Activated CD4-positive, CD25-positive, alpha-beta regulatory T cell (primary cell): ENCODE results near the gene DQX1.

Source experiments
- DNase-seq, 4 experiments: peaks; one replicate each; lab custom pipeline; 2025; lab: John Stamatoyannopoulos, UW

The DQX1 gene

GRCh38 chr2:74510272-74510671 is 15.8 kb downstream of the DQX1 start:
- DNase-seq, result no peak

- DNase-seq, result peak in 1 of 4 experiments; percentile 10
These were observed 18.0 kb downstream of the DQX1 start for GRCh38 chr2:74507926-74508520.

- peak; percentile 94 to 97 (median 97) for DNase-seq
These were observed 18.7 kb downstream of the DQX1 start, which contains the start of gene PCGF1 for GRCh38 chr2:74507145-74507925. Gene PCGF1 (minus strand): TSS chr2:74507695. CDS start chr2:74507668, 27 bp downstream.

DNA sequence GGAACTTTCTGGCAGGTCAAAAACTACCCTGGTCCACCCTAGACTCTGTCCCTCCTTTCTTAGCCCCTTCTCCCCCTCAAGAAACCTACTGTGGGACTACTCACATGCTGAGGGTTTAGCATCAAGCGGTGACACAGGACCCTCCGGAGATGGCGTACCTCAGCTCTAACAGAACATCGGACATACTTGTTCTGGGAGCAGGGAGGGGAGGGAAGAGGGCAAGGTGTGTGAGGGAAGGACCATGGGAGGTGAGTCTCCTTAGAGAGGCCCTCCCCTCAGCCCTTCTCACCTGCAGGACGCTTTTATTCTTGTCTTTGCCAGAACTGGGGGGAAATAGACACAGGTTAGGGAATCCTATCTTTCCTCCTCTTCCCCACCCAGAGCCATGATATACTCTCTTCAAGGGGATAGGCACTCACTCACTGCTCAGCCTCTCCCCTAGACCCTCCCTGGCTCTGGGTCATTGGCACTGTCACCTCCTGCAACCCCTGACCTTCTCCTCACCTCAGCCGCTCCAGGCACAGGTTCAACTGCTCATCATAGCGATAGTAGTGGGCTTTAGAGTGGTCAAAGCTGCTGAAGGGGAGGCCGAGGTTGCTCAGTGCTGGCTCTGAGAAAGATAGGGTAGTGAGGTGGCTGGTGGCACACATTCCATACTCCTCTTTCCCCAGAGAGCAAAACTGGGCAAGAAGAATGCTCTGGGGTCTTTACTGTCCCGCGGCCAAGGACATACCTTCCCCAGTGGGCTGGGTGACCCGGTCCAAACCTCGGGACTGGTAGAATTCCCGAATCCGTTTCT is 20.4 kb downstream of the DQX1 start:
- DNase-seq, result no peak

- no peak for DNase-seq
These were observed 21.4 kb downstream of the DQX1 start for GRCh38 chr2:74504591-74504990.

DNA sequence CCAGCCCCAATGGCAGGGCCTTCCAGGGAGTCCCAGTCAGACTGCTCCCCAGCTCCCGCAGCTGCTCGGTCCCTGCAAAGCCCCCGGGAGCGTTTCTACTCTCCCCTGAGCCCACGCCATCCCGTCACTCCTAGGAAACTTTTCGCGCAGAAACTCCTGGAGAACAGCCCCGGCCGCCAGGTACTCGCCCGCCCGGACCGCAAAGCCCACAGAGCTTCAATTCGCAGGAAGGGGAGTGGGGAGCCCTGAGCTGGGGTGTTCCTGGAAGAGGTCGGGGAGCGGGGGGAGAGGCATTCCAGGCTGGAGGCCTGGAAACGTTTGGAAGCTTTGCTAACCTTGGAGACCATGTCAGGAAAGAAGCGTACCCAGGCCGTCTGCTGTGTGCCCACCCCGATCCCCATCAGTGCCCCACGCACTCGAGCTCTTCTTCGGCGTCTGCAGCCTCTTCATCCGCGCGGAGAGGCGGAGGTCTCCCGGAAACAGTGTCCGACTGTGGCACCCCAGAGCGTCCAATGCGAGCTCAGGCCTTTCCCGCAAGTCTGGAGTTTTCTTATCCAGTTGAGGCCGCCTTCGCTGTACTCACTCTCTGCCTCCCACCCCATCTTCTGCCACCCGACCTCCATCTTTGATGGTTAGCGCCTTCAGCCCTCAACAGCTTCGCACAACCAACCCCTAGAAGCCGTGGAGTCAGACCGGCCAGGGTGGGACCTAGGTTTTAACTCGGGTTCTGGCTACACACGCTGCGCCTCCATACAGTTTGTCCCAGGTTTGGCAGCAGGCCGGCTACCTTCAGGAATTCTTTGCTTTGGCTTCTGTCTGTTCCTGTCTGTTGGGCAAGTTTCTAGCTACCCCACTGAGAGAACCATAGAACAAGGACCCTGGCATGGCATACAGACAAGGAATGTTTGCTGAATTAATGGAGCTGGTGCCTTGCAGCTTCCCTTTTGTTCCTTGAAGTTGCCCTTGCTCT is 22.2 kb downstream of the DQX1 start:
- no peak for DNase-seq

DNA sequence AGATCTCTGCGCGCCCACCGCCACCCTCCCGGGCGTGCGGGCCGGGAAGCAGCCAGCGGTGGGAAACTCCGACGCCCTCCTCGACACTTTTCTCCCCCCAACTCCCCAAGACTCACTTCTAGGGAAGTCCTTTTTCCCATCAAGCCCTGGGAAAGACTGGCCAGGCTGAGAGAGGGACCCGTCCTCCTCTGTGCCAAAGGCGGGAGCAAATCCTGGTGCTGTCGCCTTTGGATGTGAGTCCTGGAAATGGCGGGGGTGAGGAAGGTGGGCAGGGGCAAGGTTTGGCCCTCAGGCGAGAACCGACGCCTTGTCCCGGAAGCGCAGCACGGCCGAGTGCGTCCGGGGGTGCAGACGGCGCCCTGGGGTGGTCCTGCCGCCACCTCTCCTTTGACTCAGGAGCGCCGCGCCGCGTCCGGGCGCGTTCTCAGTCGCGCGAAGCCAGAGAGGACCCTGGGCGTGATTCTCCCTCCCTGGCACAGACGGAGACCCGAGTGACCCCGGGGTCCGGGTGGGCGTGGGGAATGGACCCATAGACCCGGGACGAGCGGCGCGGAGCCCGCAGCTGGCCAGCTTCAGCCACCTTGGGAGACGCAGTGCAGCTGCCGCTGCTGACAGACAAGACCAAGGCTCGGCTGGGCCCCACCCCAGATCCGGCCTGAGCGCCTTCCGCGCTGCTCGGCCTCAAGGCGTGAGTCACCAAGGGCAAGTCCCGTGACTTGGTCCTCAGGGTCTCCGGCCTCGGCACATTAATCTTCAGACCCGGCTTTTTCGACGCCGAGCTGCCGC is 23.1 kb downstream of the DQX1 start:
- peak in 1 of 4 experiments; percentile 32 for DNase-seq

DNA sequence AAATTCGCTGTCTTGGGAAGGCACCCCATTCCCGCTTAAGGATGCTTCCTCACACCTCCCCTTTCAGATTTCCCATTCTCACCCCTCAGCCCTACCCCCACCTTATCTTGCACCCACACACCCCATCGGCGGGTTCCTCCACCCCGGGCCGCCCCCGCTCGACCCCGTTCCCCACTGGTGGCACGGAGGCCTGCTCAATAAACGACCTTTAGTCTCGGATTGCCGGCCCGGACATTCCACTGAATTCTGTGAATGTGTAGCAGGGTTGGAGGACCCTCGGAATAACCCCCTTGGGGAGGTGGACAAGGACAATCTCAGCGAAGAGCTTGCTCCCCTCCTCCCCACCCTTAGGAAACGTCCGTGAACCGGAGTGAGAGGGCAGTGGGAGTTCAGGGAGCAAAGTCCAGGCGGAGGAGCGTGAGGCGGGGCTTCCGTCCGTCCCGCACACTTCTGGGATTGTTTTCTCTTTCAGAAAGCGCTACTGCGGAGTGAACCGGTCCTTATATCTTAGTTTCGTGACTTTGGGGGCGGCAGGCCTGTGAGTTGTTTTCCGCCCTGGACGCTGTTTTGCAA is 23.8 kb downstream of the DQX1 start:
- DNase-seq, result no peak

- DNase-seq, result no peak
These were observed 24.5 kb downstream of the DQX1 start for GRCh38 chr2:74501335-74502071.

DNA sequence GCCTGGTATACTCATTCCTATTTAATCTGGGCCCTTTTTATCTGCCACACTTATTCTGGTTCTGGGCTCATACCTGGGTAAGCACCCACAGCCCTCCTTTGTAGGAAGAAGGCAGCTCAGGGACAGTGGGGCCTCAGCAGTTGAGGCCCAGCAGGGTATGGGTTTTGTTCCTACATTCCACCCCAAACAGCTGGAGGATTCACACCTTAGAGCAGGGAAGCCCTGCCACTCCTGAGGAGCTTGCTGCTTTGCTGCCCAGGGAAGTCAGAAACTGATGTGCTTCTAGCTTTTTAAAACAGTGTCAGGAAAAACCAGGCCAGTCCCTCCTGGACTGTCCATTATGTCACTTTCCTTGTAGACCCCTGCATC is 25.5 kb downstream of the DQX1 start:
- DNase-seq, result no peak

GRCh38 chr2:74499940-74500577 is 26.0 kb downstream of the DQX1 start:
- DNase-seq, result no peak

DNA sequence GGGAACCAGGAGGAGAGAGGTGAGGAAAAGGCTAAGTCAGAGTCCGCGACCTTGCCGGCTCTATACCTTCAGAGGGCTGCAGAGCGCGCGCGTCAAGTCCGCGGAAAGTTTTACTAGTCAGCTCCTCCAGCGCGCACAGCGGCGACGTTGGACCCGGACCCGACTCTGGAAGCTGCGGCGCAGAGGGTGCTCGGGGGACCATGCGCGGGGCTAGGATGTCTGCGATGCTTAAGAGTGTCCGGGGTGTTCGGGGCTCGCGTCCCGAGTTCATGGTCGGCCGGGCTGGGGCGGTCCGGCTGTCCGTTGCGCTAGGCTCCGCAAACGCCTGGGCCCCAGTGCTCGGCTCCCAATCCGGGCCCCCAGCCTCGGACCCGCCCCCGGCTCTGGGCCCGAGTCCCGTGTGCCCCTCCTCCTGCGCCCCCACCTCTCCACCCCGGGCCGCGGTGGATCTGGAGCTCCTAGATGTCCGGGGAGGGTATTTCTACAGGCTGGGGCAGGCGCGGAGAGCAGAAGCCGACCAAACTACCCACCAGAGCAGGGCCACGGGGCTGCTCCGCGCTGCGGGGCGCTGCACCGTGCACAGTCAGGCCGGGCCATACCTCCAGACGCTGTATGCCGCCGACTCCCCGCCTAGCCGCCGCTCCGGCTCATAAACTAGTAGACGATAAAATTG is 26.6 kb downstream of the DQX1 start, which contains the start of gene LBX2:
Gene LBX2, minus strand, starts transcription at position 337 of the 673 bp plus-strand sequence. Its CDS starts 66 bp downstream, at position 271.
- DNase-seq, result no peak

- DNase-seq, result no peak
These were observed 27.3 kb downstream of the DQX1 start for GRCh38 chr2:74498500-74499266.

DNA sequence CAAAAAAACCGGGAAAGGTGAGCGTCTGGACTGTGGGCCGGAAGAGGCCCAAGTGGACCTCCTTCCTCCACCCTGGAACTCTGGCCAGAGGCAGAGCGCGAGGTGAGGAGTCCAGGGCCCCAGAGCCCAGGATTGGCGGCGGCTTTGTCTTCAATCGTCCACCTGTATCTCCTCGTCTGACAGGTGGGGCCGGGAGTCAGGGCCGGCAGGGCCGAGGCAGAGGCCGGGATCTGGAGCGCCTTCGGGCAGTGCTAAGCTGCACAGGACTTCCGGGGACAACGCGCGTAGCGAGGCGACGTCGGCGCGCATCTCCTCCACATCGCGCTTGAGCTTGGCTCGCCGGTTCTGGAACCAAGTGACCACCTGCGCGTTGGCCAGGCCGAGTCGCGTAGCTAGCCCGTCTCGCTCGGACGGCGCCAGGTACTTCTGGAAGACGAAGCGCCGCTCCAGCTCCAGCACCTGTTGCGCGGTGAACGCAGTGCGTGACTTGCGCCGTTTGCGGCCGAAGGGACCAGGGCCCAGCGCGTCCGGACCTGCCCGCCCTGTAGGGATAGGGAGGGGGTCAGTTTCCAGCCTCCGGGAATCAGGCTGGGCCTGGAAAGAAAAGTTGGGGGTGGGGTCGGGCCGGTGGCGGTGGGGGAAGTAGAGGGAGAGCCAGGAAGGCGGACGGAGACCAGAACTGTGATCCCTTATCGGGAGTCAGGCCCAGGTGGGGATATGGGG is 28.1 kb downstream of the DQX1 start:
- DNase-seq, result no peak

DNA sequence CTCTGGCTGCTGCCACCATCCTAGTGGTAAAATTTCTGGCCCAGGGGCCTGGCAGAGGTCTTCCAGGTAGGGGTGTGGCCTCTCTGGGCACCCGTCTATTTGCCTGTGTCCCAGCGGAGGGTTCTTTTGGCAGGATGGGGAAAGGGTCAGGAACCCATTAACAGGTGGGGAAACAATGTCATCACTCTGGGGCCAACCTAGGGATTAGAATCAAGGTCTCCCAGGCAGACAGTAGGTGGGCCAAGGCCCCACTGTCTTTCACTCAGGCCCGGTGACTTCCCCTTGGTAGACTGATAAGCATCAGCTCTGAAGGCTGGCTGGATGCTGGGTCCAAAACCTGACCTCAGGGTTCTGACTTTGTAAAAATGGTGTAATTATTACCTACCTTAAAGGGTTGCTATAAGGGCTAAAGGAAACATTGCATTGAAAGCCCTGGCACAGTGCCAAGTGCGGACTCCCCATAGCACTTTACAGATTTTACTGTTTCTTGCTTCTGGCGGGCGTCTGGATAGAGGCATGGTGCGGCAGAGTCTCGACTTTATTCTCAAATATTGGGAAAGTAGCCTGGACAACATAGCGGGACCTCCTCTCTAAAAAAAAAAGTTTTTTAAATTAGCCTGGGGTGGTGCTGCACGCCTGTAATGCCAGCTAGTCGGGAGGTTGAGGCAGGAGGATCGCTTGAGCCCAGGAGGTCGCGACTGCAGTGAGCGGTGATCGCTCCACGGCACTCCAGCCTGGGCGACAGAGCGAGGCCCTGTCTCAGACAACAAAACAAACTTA is 28.8 kb downstream of the DQX1 start:
- no peak for DNase-seq

DNA sequence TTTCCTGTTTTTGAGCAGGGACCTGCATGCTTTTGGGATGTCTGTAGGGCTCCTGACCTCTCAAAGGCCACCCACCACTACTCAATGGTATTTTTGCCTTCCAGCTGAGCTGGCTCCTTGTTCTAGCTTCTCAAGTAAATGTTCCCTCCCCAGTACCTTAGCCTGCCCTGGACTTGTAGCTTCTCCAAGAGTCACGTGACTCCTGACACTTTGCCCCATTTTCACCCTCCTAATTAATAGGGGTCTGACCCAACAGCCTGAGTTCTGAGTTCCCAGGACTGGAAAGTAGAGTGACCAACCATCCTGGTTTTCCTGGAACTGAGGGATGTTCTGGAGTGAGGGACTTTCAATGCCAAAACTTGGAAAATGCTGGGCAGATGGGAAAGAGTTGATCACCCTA is 30.6 kb downstream of the DQX1 start:
- no peak for DNase-seq
